ENCODE data around the gene ARHGAP6.

Gene ARHGAP6

GRCh38 chrX:11309220-11309619 is 356.5 kb downstream of the ARHGAP6 start:
- DNase-seq (ENCODE audit: extremely low read depth, low read depth): no peak
- no peak for TF ChIP-seq CTCF (IDR thresholded peaks at IDR 0.05; ENCODE audit: low read depth, low read length)

- TF ChIP-seq CTCF (IDR thresholded peaks at IDR 0.05; ENCODE audit: low read depth, low read length): no peak
- no peak for DNase-seq (ENCODE audit: extremely low read depth, low read depth)
Measured at GRCh38 chrX:11305641-11306040, 360.1 kb downstream of the ARHGAP6 start.

GRCh38 chrX:11304829-11305228 is 360.9 kb downstream of the ARHGAP6 start:
- TF ChIP-seq CTCF (IDR thresholded peaks at IDR 0.05; ENCODE audit: low read depth, low read length): no peak
- DNase-seq (ENCODE audit: extremely low read depth, low read depth): no peak

GRCh38 chrX:11298600-11298999 is 367.1 kb downstream of the ARHGAP6 start:
- TF ChIP-seq CTCF (IDR thresholded peaks at IDR 0.05; ENCODE audit: low read depth, low read length): no peak
- DNase-seq (ENCODE audit: extremely low read depth, low read depth): no peak

- DNase-seq (ENCODE audit: extremely low read depth, low read depth): no peak
- no peak for TF ChIP-seq CTCF (IDR thresholded peaks at IDR 0.05; ENCODE audit: low read depth, low read length)
Measured at GRCh38 chrX:11296051-11296450, 369.7 kb downstream of the ARHGAP6 start.

GRCh38 chrX:11293113-11293512 is 372.6 kb downstream of the ARHGAP6 start, which contains the start of gene AMELX:
AMELX (plus strand) TSS chrX:11293413; CDS start chrX:11294789, 1,376 bp downstream.
- no peak for DNase-seq (ENCODE audit: extremely low read depth, low read depth)
- TF ChIP-seq CTCF (IDR thresholded peaks at IDR 0.05; ENCODE audit: low read depth, low read length): no peak

GRCh38 chrX:11290416-11291102 is 375.2 kb downstream of the ARHGAP6 start:
- TF ChIP-seq CTCF (IDR thresholded peaks at IDR 0.05; ENCODE audit: low read depth, low read length): no peak
- no peak for DNase-seq (ENCODE audit: extremely low read depth, low read depth)
